Activated CD8-positive, alpha-beta memory T cell treated with anti-CD3 and anti-CD28 coated beads for 36 hours (primary cell): ENCODE data around the gene RETSAT. TPM values are rescaled to one million over a fixed set of nuclear protein-coding genes. Genes with fewer than 3 reads are reported as not detected.

ENCODE experiments used
- total RNA-seq, 2 experiments: library from RNA; stranded (reverse); gene quantifications; one replicate each; pipeline ENCODE4 v1.2.3, GENCODE V29; 2021

Gene RETSAT
- total RNA-seq, 2 experiments from 2014 or later = 32.1 to 34.0 TPM

Other genes with a start within 250 kb of the RETSAT start
- not detected for gene TCF7L1, start 221.1 kb downstream of the RETSAT start, total RNA-seq
- 10 to 100 TPM; 82.2 to 85.4 TPM for gene TGOLN2, start 26.5 kb downstream of the RETSAT start, total RNA-seq
- 10 to 100 TPM; 14.0 to 14.9 TPM for gene ELMOD3, start 241 bp upstream of the RETSAT start, total RNA-seq
- 10 to 100 TPM; 23.4 to 23.7 TPM for gene CAPG, start 55.8 kb upstream of the RETSAT start, total RNA-seq
- under 1 TPM; 0.36 to 0.88 TPM for gene SH2D6, start 64.2 kb upstream of the RETSAT start, total RNA-seq
- 100 to 1,000 TPM; 396 to 417 TPM for gene MAT2A, start 184.6 kb upstream of the RETSAT start, total RNA-seq
- 10 to 100 TPM; 23.2 to 24.1 TPM for gene GGCX, start 207.0 kb upstream of the RETSAT start, total RNA-seq
- 10 to 100 TPM; 86.8 to 96.8 TPM for gene VAMP8, start 223.1 kb upstream of the RETSAT start, total RNA-seq
- 10 to 100 TPM; 24.4 to 25.7 TPM for gene VAMP5, start 229.9 kb upstream of the RETSAT start, total RNA-seq
- 100 to 1,000 TPM in 1 of 2 experiments, 10 to 100 TPM in 1; 98.9 to 104 TPM for gene RNF181, start 241.2 kb upstream of the RETSAT start, total RNA-seq
- gene TMEM150A, start 248.2 kb upstream of the RETSAT start, total RNA-seq = 1 to 10 TPM; 3.9 to 4.4 TPM